Measurements from ENCODE around the gene PROB1.

- TF ChIP-seq GATA2 (IDR thresholded peaks at IDR 0.05; ENCODE audit: low read depth, low read length) (no peak), GATA3 (IDR thresholded peaks at IDR 0.05; ENCODE audit: low read depth, low read length) (no peak)
Measured at GRCh38 chr5:139408191-139408590, 13.3 kb upstream of the PROB1 start.

Measured in SH-SY5Y (cell line).